Ovary (tissue), 9 donors: ENCODE data around the gene NCOA5. TPM values are rescaled to one million over a fixed set of nuclear protein-coding genes. Genes with fewer than 3 reads are reported as not detected.

ENCODE experiments used
- DNase-seq, 5 donors: peaks; one replicate each; pipeline ENCODE4 v3.0.0-alpha.2; 2019 to 2020
- H3K27ac ChIP-seq, 2 donors: fragments of 200-600 bp; one replicate each; pipeline versions ENCODE4 v1.5.1 to v1.8.0; 2019 to 2022
- H3K27me3 ChIP-seq: fragments of 200-600 bp; one replicate; pipeline ENCODE4 v1.8.0; 2022
- H3K36me3 ChIP-seq: fragments of 200-600 bp; sonication (generic); one replicate; pipeline ENCODE4 v1.5.1; 2019
- H3K4me1 ChIP-seq: one replicate; pipeline ENCODE4 v1.8.1; 2013; ENCODE audit warnings: mild to moderate bottlenecking, moderate library complexity; ENCODE audit not compliant: insufficient read depth
- H3K4me3 ChIP-seq: fragments of 200-600 bp; sonication (generic); one replicate; pipeline ENCODE4 v1.5.1; 2017
- H3K9me3 ChIP-seq, 2 donors: fragments of 200-600 bp in 1 of 2; sonication (generic) in 1 of 2; one replicate each; pipeline versions ENCODE4 v1.5.1 to v1.8.1; 2013 to 2019; ENCODE audit warnings: mild to moderate bottlenecking in 1 of 2, moderate library complexity in 1 of 2
- CTCF ChIP-seq, 3 donors: fragments of 450-650 bp in 2 of 3; fragments of 200-600 bp in 1 of 3; IDR thresholded peaks; one replicate each; pipeline versions ENCODE4 v1.5.1 to v1.8.0; 2016 to 2022; ENCODE audit warnings: antibody characterized with exemption in 3 of 3, mild to moderate bottlenecking in 1 of 3
- EP300 ChIP-seq: sonication (generic); formaldehyde crosslinking; IDR thresholded peaks from one replicate; pipeline ENCODE4 v1.6.1; 2017; ENCODE audit warnings: antibody characterized with exemption
- POLR2A ChIP-seq: fragments of 450-650 bp; IDR thresholded peaks from one replicate; pipeline ENCODE4 v1.6.1; 2017; ENCODE audit warnings: antibody characterized with exemption, mild to moderate bottlenecking, moderate library complexity
- WGBS, 3 donors: extraction: QIAGEN DNeasy Blood & Tissue Kit in 1 of 3; methylation state at CpG; one replicate each; pipeline versions ENCODE4 v1.1.5 to v1.1.7; 2013 to 2017; 5-methylcytosine and 5-hydroxymethylcytosine counted together
- intact Hi-C, 4 donors: fragments of 100-400 bp; cut with DNase I; formaldehyde crosslinking; loops; one replicate each; pipeline versions ENCODE4 v1.11.0 to v1.15.1; 2022 to 2023
- polyA plus RNA-seq, 2 donors: library from polyadenylated mRNA; stranded (reverse); fragments of 200-250 nt in 1 of 2; fragments of 350-450 nt in 1 of 2; fragmentation: Illumina TruSeq in 1 of 2; extraction: RNeasy Lipid Tissue Mini Kit (QIAGEN cat#74804) in 1 of 2; gene quantifications; one replicate each; pipeline ENCODE4 v1.2.3, GENCODE V29; 2013 to 2014
- total RNA-seq, 7 donors: library from RNA; depleted of rRNA in 2 of 7; stranded (reverse); fragments of >200 nt in 2 of 7; fragmentation: NEBNext Ultra II Directional in 3 of 7; extraction: Animal tissue kit (Norgen Biotek cat#: 25700) in 3 of 7; gene quantifications; one replicate each; pipeline versions ENCODE4 v1.1.0 to v1.2.4, GENCODE V29; 2016 to 2023
- donor health status: DM: no; HTN: no; CAD: no; lungs with moderate emphysema.
- donor health status: DM: no; HTN: no; CAD: no.
- donor health status: Bipolar disorder and iron deficiency.
- donor health status: DM: yes; HTN: yes; CAD: no.
- donor health status: DM: no; HTN: no; CAD: no.
- donor health status: DM: yes; HTN: yes; CAD: no.

The NCOA5 gene
- total and polyA plus RNA-seq, 9 donors = 27.6 to 51.1 (median 35.6) TPM

GRCh38 chr20:46018611-46019010, 71.2 kb downstream of the NCOA5 start:
- peaks cover 2% of the 10 kb centered on the region for H3K4me1 ChIP-seq
- no peak overlapping the region for H3K27ac ChIP-seq
- H3K4me3 ChIP-seq = no peak overlapping the region
- intact Hi-C loops = no loop called here
- H3K9me3 ChIP-seq = no peaks in the 10 kb centered on the region
- peaks cover 7% of the 10 kb centered on the region for H3K27me3 ChIP-seq
- H3K36me3 ChIP-seq = no peaks in the 10 kb centered on the region
- TF ChIP-seq CTCF (IDR thresholded peaks at IDR 0.05) (no peak), EP300 (no peak), POLR2A (no peak)
- DNase-seq = no peak
- WGBS, 3 donors = 43 to 56% (median 46%) methylated on average over 6 of the region's 6 CpGs

DNA sequence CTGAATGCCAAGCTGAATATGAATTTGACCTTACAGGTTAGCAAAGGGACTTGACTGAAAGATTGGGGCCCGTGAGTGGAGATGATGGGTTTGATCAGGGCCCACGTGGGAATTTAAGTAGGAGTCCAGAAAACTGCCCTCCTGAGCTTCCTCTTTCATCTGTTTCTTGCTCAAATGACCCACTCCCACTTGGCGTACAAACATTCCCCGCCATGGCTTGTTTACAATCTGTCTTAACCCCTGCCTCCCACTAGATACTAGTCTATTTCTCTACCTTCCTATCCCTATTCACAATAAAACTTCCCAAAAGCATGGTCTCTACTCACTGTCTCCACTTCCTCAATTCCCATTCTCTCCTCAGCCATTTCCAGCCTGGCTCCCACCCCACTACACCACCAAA, 71.7 kb downstream of the NCOA5 start:
- H3K4me1 ChIP-seq = peaks cover 2% of the 10 kb centered on the region
- WGBS, 3 donors = 20 to 35% (median 30%) methylated on average over 4 of the region's 4 CpGs
- H3K9me3 ChIP-seq = no peaks in the 10 kb centered on the region
- intact Hi-C loops = no loop called here
- peaks cover 7% of the 10 kb centered on the region for H3K27me3 ChIP-seq
- TF ChIP-seq CTCF (IDR thresholded peaks at IDR 0.05) = no peak
- TF ChIP-seq EP300 = no peak
- no peak for TF ChIP-seq POLR2A
- no peak for DNase-seq
- no peaks in the 10 kb centered on the region for H3K36me3 ChIP-seq
- H3K27ac ChIP-seq = no peak overlapping the region
- no peak overlapping the region for H3K4me3 ChIP-seq

DNA sequence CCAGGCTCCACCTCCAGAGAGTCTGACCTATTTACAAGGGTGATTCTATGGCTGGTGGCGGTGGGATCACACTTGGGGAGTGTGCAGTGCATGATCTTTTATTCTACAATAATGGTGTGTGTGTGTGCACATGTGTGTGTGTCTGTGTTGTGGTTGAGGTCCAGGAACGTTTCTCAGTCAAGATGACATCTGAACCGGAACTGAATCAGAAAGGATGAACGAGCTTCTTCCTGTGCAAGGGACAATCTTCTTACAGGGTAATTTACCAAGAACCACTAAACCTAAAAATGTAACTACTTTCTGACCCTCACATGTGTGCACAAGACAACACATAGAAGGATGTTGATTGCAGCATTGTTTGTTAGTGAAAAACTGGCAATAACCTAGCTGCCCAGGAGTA, 72.5 kb downstream of the NCOA5 start:
- H3K4me3 ChIP-seq = no peak overlapping the region
- no peak for DNase-seq
- H3K27me3 ChIP-seq = peaks cover 7% of the 10 kb centered on the region
- H3K9me3 ChIP-seq = no peaks in the 10 kb centered on the region
- TF ChIP-seq EP300 (no peak), POLR2A (no peak), CTCF (IDR thresholded peaks at IDR 0.05) (no peak)
- peaks cover 2% of the 10 kb centered on the region for H3K4me1 ChIP-seq
- H3K36me3 ChIP-seq = no peaks in the 10 kb centered on the region
- no peak overlapping the region for H3K27ac ChIP-seq
- intact Hi-C loops = no loop called here
- 64 to 73% (median 68%) methylated on average over 4 of the region's 4 CpGs for WGBS, 3 donors

DNA sequence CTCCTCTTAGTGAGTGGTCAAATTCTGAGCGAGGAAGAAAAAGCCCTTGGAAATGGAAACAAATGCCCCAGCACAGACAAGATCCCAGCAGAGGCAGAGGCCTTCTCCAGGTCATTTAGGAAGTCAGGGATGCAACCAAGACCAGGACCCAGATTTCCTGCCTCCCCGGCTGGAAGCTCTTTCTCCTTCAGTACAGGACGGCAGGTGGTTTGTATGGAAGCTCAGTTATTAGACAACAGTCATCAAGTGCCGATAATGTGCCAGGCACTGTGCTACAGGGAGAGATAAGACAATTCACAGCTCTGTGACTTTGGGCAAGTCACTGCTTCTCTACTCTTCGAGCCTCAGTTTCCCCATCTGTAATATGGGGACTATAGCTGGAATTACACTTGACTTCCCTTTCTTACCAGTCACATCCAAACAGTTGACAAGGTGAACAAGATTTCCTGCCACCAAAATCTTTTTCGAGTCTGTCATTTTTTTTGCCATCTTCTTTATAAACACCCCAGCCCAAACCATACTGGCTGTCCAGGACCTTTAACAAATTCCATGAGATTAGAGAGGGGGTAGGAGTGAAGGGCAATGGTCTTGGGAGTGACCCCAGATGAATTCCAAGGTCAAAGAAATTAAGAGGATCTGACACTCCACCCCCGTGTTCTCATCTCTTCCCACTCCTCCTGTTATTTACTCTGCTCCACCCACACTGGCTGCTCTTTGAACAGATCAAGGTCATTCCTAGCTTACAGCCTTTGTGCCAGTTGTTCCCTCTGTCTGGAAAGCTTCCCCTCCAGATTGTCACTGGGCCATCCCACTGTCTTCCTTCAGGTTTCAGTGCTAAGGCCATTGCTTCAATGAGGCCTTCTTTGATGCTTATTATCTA, 75.0 kb downstream of the NCOA5 start:
- no peak for DNase-seq
- H3K27me3 ChIP-seq = peaks cover 5% of the 10 kb centered on the region
- no peaks in the 10 kb centered on the region for H3K4me1 ChIP-seq
- 35 to 53% (median 39%) methylated on average over 7 of the region's 7 CpGs for WGBS, 3 donors
- H3K9me3 ChIP-seq = no peaks in the 10 kb centered on the region
- intact Hi-C loops = loop anchor here in 1 of 4 donors (5.0 kb wide), 1 partner anchor 73 kb away; the partner anchor contains the start of gene NCOA5
- no peak overlapping the region for H3K27ac ChIP-seq
- H3K4me3 ChIP-seq = no peak overlapping the region
- no peak for TF ChIP-seq CTCF (IDR thresholded peaks at IDR 0.05)
- no peak for TF ChIP-seq EP300
- no peak for TF ChIP-seq POLR2A
- no peaks in the 10 kb centered on the region for H3K36me3 ChIP-seq
